H1 (cell line): ENCODE data around the gene SKIC3. TPM values are rescaled to one million over a fixed set of nuclear protein-coding genes. Genes with fewer than 3 reads are reported as not detected.

ENCODE experiments used
- CTCF ChIA-PET: fragments of 300-600 bp; sonication (Branson Sonifier 250); formaldehyde crosslinking; loops from one replicate; lab custom pipeline; 2021; ENCODE audit not compliant: partially characterized antibody; lab: Charles Lee
- POLR2A ChIA-PET: fragments of 300-600 bp; sonication (Branson Sonifier 250); formaldehyde crosslinking; loops from one replicate; lab custom pipeline; 2021; ENCODE audit warnings: inconsistent platforms; ENCODE audit not compliant: partially characterized antibody; lab: Charles Lee
- DNase-seq, 2 experiments: peaks; one replicate each; pipeline versions ENCODE4 v3.0.0 to v3.0.0-alpha.2; 2010 to 2022; ENCODE audit warnings: low spot score in 2 of 2, low read depth in 1 of 2, mixed read lengths in 1 of 2
- FAIRE-seq: peaks from 2 replicates; lab custom pipeline; 2011; peaks lifted over from hg19 to GRCh38; lab: Jason Lieb, UNC
- H2AFZ ChIP-seq: 2 replicates; pipeline ENCODE4 v1.8.1; 2012; ENCODE audit warnings: low read length, inconsistent platforms
- H2AK5ac ChIP-seq: 2 replicates; pipeline ENCODE4 v1.6.1; 2013; ENCODE audit warnings: low read depth, low read length
- H2BK120ac ChIP-seq: replicated peaks from 2 replicates; pipeline ENCODE3; 2013; ENCODE audit warnings: low read depth, low read length, inconsistent platforms
- H2BK12ac ChIP-seq: 2 replicates; pipeline ENCODE4 v1.6.1; 2013; ENCODE audit warnings: low read depth, low read length
- H2BK15ac ChIP-seq: 2 replicates; pipeline ENCODE4 v1.6.1; 2013; ENCODE audit warnings: low read length
- H2BK20ac ChIP-seq: 2 replicates; pipeline ENCODE4 v1.6.1; 2013; ENCODE audit warnings: low read length
- H2BK5ac ChIP-seq: 2 replicates; pipeline ENCODE4 v1.6.1; 2013; ENCODE audit warnings: low read depth, low read length
- H3K14ac ChIP-seq: 2 replicates; pipeline ENCODE4 v1.6.1; 2013; ENCODE audit warnings: inconsistent platforms; ENCODE audit not compliant: insufficient read length
- H3K18ac ChIP-seq: 2 replicates; pipeline ENCODE4 v1.6.1; 2013; ENCODE audit warnings: low read length; ENCODE audit errors: extremely low read depth
- H3K23ac ChIP-seq: 2 replicates; pipeline ENCODE4 v1.6.1; 2013; ENCODE audit warnings: inconsistent platforms; ENCODE audit not compliant: insufficient read length
- H3K23me2 ChIP-seq: 2 replicates; pipeline ENCODE4 v1.6.1; 2013; ENCODE audit warnings: low read depth, low read length
- H3K27ac ChIP-seq: 2 replicates; pipeline ENCODE4 v1.6.1; 2011; ENCODE audit warnings: low read depth, low read length, inconsistent platforms
- H3K27me3 ChIP-seq, 4 experiments: replicated peaks in 1 of 4; 1 replicate in 1 of 4; 2 replicates in 3 of 4; pipeline versions ENCODE4 v1.6.1 to v1.8.1; 2011 to 2013; ENCODE audit warnings: low read length in 3 of 4, mild to moderate bottlenecking in 3 of 4, inconsistent platforms in 2 of 4, mixed read lengths in 2 of 4, moderate library complexity in 1 of 4; ENCODE audit not compliant: control insufficient read depth in 3 of 4, insufficient read depth in 3 of 4; ENCODE audit errors: extremely low read depth in 1 of 4
- H3K36me3 ChIP-seq, 4 experiments: 2 replicates each; pipeline versions ENCODE4 v1.6.1 to v1.8.1; 2011 to 2013; ENCODE audit warnings: mild to moderate bottlenecking in 4 of 4, low read length in 3 of 4, moderate library complexity in 2 of 4, control low read depth in 1 of 4, inconsistent platforms in 1 of 4; ENCODE audit not compliant: insufficient read depth in 4 of 4, control insufficient read depth in 2 of 4
- H3K4ac ChIP-seq: replicated peaks from 2 replicates; pipeline ENCODE3; 2013; ENCODE audit warnings: low read length, low read depth, mixed read lengths, inconsistent platforms; ENCODE audit not compliant: insufficient read length
- H3K4me1 ChIP-seq, 4 experiments: replicated peaks in 1 of 4; 1 replicate in 1 of 4; 2 replicates in 3 of 4; pipeline versions ENCODE4 v1.6.1 to v1.8.1; 2011 to 2013; ENCODE audit warnings: low read length in 3 of 4, inconsistent platforms in 2 of 4, mixed read lengths in 1 of 4; ENCODE audit not compliant: insufficient read depth in 4 of 4, control insufficient read depth in 3 of 4
- H3K4me2 ChIP-seq, 2 experiments: 2 replicates each; pipeline versions ENCODE4 v1.6.1 to v1.8.1; 2011 to 2013; ENCODE audit warnings: low read depth in 2 of 2, low read length in 2 of 2, control low read depth in 1 of 2, inconsistent platforms in 1 of 2, mild to moderate bottlenecking in 1 of 2; ENCODE audit not compliant: insufficient read depth in 1 of 2
- H3K4me3 ChIP-seq, 4 experiments: fragments of 200-600, 300-600 bp in 1 of 4; sonication (generic), shearing (Covaris generic), sonication (Bioruptor Twin) in 1 of 4; 2 replicates each; pipeline versions ENCODE4 v1.5.1 to v1.8.1; 2011 to 2016; ENCODE audit warnings: low read length in 4 of 4, low read depth in 3 of 4, control low read depth in 2 of 4, inconsistent platforms in 2 of 4, mild to moderate bottlenecking in 2 of 4, mixed read lengths in 1 of 4, moderate library complexity in 1 of 4; ENCODE audit not compliant: insufficient read depth in 2 of 4; ENCODE audit errors: extremely low read depth in 1 of 4
- H3K56ac ChIP-seq: replicated peaks from 2 replicates; pipeline ENCODE3; 2013; ENCODE audit warnings: low read depth, mild to moderate bottlenecking, mixed read lengths, low read length, inconsistent platforms; ENCODE audit not compliant: insufficient read length
- H3K79me1 ChIP-seq: 2 replicates; pipeline ENCODE4 v1.6.1; 2013; ENCODE audit warnings: low read depth, low read length, control low read depth
- H3K79me2 ChIP-seq, 2 experiments: 2 replicates each; pipeline versions ENCODE4 v1.6.1 to v1.8.1; 2012 to 2013; ENCODE audit warnings: low read length in 2 of 2, mild to moderate bottlenecking in 2 of 2, inconsistent platforms in 1 of 2; ENCODE audit not compliant: insufficient read depth in 2 of 2, control insufficient read depth in 1 of 2
- H3K9ac ChIP-seq, 4 experiments: replicated peaks in 1 of 4; 1 replicate in 1 of 4; 2 replicates in 3 of 4; pipeline versions ENCODE4 v1.6.1 to v1.8.1; 2011 to 2013; ENCODE audit warnings: low read depth in 3 of 4, low read length in 3 of 4, control low read depth in 2 of 4, mild to moderate bottlenecking in 2 of 4, moderate library complexity in 2 of 4, inconsistent platforms in 1 of 4; ENCODE audit errors: extremely low read depth in 1 of 4
- H3K9me3 ChIP-seq, 2 experiments: 2 replicates each; pipeline versions ENCODE4 v1.6.1 to v1.8.1; 2012 to 2013; ENCODE audit warnings: mild to moderate bottlenecking in 2 of 2, moderate library complexity in 2 of 2, control low read depth in 1 of 2, inconsistent platforms in 1 of 2, low read depth in 1 of 2, low read length in 1 of 2, mixed read lengths in 1 of 2; ENCODE audit not compliant: insufficient read depth in 2 of 2
- H4K20me1 ChIP-seq, 2 experiments: replicated peaks in 1 of 2; 2 replicates each; pipeline versions ENCODE3 to v1.8.1; 2011 to 2013; ENCODE audit warnings: inconsistent platforms in 2 of 2, low read length in 2 of 2, mild to moderate bottlenecking in 1 of 2; ENCODE audit not compliant: insufficient read depth in 2 of 2, control insufficient read depth in 1 of 2
- H4K5ac ChIP-seq: 2 replicates; pipeline ENCODE4 v1.6.1; 2013; ENCODE audit warnings: low read length, low read depth, mixed read lengths, inconsistent platforms; ENCODE audit not compliant: insufficient read length
- H4K8ac ChIP-seq: 2 replicates; pipeline ENCODE4 v1.8.0; 2013; ENCODE audit warnings: mild to moderate bottlenecking, moderate library complexity, low read length, inconsistent platforms; ENCODE audit not compliant: insufficient read depth; ENCODE audit errors: extremely low read depth
- H4K91ac ChIP-seq: replicated peaks from 2 replicates; pipeline ENCODE3; 2013; ENCODE audit warnings: low read length, mixed read lengths, inconsistent platforms; ENCODE audit not compliant: insufficient read length
- CREB1 ChIP-seq: IDR thresholded peaks from 2 replicates; pipeline ENCODE4 v1.6.1; 2012; ENCODE audit warnings: inconsistent platforms
- EGR1 ChIP-seq: IDR thresholded peaks from 2 replicates; pipeline ENCODE4 v1.6.1; 2011; ENCODE audit warnings: low read depth, low read length, borderline replicate concordance
- PHF8 ChIP-seq: fragments of 200-600 bp; sonication (generic); conservative IDR thresholded peaks from 2 replicates; pipeline ENCODE4 v1.7.1; 2012; ENCODE audit warnings: low read depth, mild to moderate bottlenecking, inconsistent platforms, low read length, moderate library complexity
- RBBP5 ChIP-seq: IDR thresholded peaks from 2 replicates; pipeline ENCODE4 v1.7.1; 2012; ENCODE audit warnings: low read depth, mild to moderate bottlenecking, inconsistent platforms, low read length, moderate library complexity, borderline replicate concordance
- SP2 ChIP-seq: IDR thresholded peaks from 2 replicates; pipeline ENCODE4 v1.6.1; 2012; ENCODE audit warnings: mild to moderate bottlenecking, low read length, inconsistent platforms
- SUZ12 ChIP-seq: fragments of 200-600 bp; sonication (generic); IDR thresholded peaks from 2 replicates; pipeline ENCODE4 v1.6.1; 2012; ENCODE audit warnings: mild to moderate bottlenecking, inconsistent platforms, low read length, moderate library complexity, mixed read lengths
- USF2 ChIP-seq: IDR thresholded peaks from 2 replicates; pipeline ENCODE4 v1.6.1; 2011; ENCODE audit warnings: low read length, improper control_type of control experiment
- WGBS, 2 experiments: shearing (Covaris generic) in 1 of 2; methylation state at CpG; one replicate each; pipeline versions ENCODE4 v1.1.6 to v1.1.7; 2013 to 2015; ENCODE audit warnings: low lambda C conversion rate in 2 of 2, mixed read lengths in 2 of 2, inconsistent platforms in 1 of 2, low coverage in 1 of 2, missing lambda C conversion rate in 1 of 2; ENCODE audit not compliant: insufficient replicate concordance in 2 of 2, insufficient coverage in 1 of 2, insufficient read length in 1 of 2; ENCODE audit errors: extremely low coverage in 1 of 2, missing lambda C conversion rate in 1 of 2; 5-methylcytosine and 5-hydroxymethylcytosine counted together
- polyA plus RNA-seq, 7 experiments: library from polyadenylated mRNA; depleted of rRNA in 3 of 7; stranded (reverse) in 5 of 7; unstranded in 2 of 7; fragments of >200 nt in 5 of 7; fragments of 200-250 nt in 2 of 7; gene quantifications; 1 replicate in 5 of 7; 2 replicates in 1 of 7; 4 replicates in 1 of 7; pipeline versions ENCODE4 v1.2.1 to v1.2.3, GENCODE V29; 2011 to 2013; ENCODE audit warnings: missing spikeins in 2 of 7, mixed read lengths in 2 of 7
- total RNA-seq: library from RNA; stranded (reverse); fragmentation: NEBNext Ultra II Directional; extraction: Animal tissue kit (Norgen Biotek cat#: 25700); gene quantifications from 2 replicates; pipeline ENCODE4 v1.2.1, GENCODE V29; 2021

The SKIC3 gene
- total and polyA plus RNA-seq, 2 of the 8 experiments (the other 6 are each of a cell fraction or from before 2014, with no cell fraction given): 13.7 to 53.7 TPM

- Histone ChIP-seq H3K36me3 (peaks cover 0 to 5% (median 0%) of the 10 kb centered on the region in 4 experiments; a peak in 1 of 8 replicates), H2AFZ (peak overlapping the region; percentile 75), H3K9ac (peak overlapping the region; percentile 53 to 78 (median 66); a peak in 6 of 7 replicates), H4K20me1 (no peaks in the 10 kb centered on the region), H3K18ac (no peak overlapping the region), H2AK5ac (no peak overlapping the region), H3K79me2 (peaks cover 0 to 54% of the 10 kb centered on the region in 2 experiments; a peak in 3 of 4 replicates), H3K23ac (no peak overlapping the region), H4K8ac (no peak overlapping the region), H2BK12ac (no peak overlapping the region), H3K79me1 (peaks cover 2% of the 10 kb centered on the region; the same call in 1 of the 2 replicates), H3K4me3 (peak overlapping the region; percentile 70 to 81 (median 76)), H2BK15ac (no peak overlapping the region), H3K56ac (peak overlapping the region; percentile 75), H3K23me2 (peaks cover 3% of the 10 kb centered on the region; the same call in 1 of the 2 replicates), H4K5ac (peak overlapping the region; percentile 95), H3K27me3 (no peaks in the 10 kb centered on the region), H3K4me2 (peak overlapping the region; percentile 64 to 81), H2BK5ac (peak overlapping the region; percentile 36; the same call in 1 of the 2 replicates), H3K9me3 (no peaks in the 10 kb centered on the region), H4K91ac (no peak overlapping the region), H3K4me1 (no peaks in the 10 kb centered on the region; a peak in 1 of 7 replicates), H3K27ac (no peak overlapping the region), H2BK120ac (no peak overlapping the region), H3K4ac (no peak overlapping the region), H2BK20ac (no peak overlapping the region), H3K14ac (no peak overlapping the region)
- 5% methylated on average over 9 of the region's 9 CpGs; no CpG with 5 or more reads in 1 of the 2 experiments for WGBS, 2 experiments
- DNase-seq: no peak
- TF ChIP-seq USF2 (no peak), RBBP5 (no peak), SP2 (no peak), CREB1 (no peak), EGR1 (no peak), PHF8 (no peak), SUZ12 (no peak)
- no peak for FAIRE-seq
- ChIA-PET POLR2A (interaction anchor here (0.7 to 1.0 kb wide), 2 partner anchors 76 to 91 kb away, joined by 3 to 4 read pairs; partner anchors contain the start of gene RFESD), CTCF (no interaction called here)
Measured at GRCh38 chr5:95555553-95555952, 776 bp upstream of the SKIC3 start.
